Posterior cingulate gyrus (tissue), 11 donors: ENCODE results near the gene SYT1.

Experiments
- DNase-seq, 10 donors: peaks; one replicate each; pipeline versions ENCODE4 v3.0.0 to v3.0.0-alpha.2; 2020 to 2021; ENCODE audit warnings: mixed read lengths in 3 of 10
- intact Hi-C: fragments of 100-400 bp; cut with DNase I; formaldehyde crosslinking; loops from one replicate; pipeline ENCODE4 v1.15.1; 2023

SYT1 gene

GRCh38 chr12:79260923-79261322 is 396.3 kb downstream of the SYT1 start:
- intact Hi-C loops: no loop called here

GRCh38 chr12:79262938-79263337 is 398.4 kb downstream of the SYT1 start:
- DNase-seq: no peak

More at GRCh38 chr12:79260923-79261322, 396.3 kb downstream of the SYT1 start:
- no peak for DNase-seq

GRCh38 chr12:79266343-79267144 is 402.0 kb downstream of the SYT1 start:
- no peak for DNase-seq
- intact Hi-C loops: no loop called here

More at GRCh38 chr12:79262938-79263337, 398.4 kb downstream of the SYT1 start:
- intact Hi-C loops: no loop called here

GRCh38 chr12:79267580-79267979 is 403.0 kb downstream of the SYT1 start:
- DNase-seq: no peak
- intact Hi-C loops: no loop called here

- peak in 3 of 10 donors; percentile 29 to 62 (median 45) for DNase-seq
- intact Hi-C loops: no loop called here
Measured at GRCh38 chr12:79274501-79275064, 410.0 kb downstream of the SYT1 start.

- DNase-seq: no peak
Measured at GRCh38 chr12:79275631-79276030, 411.1 kb downstream of the SYT1 start.

GRCh38 chr12:79283364-79283763 is 418.8 kb downstream of the SYT1 start:
- intact Hi-C loops: no loop called here
- no peak for DNase-seq

More at GRCh38 chr12:79275631-79276030, 411.1 kb downstream of the SYT1 start:
- intact Hi-C loops: no loop called here

GRCh38 chr12:79288911-79289310 is 424.3 kb downstream of the SYT1 start:
- intact Hi-C loops: no loop called here
- DNase-seq: no peak

GRCh38 chr12:79291711-79292110 is 427.1 kb downstream of the SYT1 start:
- no peak for DNase-seq
- intact Hi-C loops: no loop called here

- DNase-seq: no peak
- intact Hi-C loops: no loop called here
Measured at GRCh38 chr12:79294590-79294989, 430.0 kb downstream of the SYT1 start.

- intact Hi-C loops: no loop called here
- no peak for DNase-seq
Measured at GRCh38 chr12:79295572-79295971, 431.0 kb downstream of the SYT1 start.

- intact Hi-C loops: no loop called here
- no peak for DNase-seq
Measured at GRCh38 chr12:79296133-79296532, 431.6 kb downstream of the SYT1 start.

- DNase-seq: no peak
- intact Hi-C loops: no loop called here
Measured at GRCh38 chr12:79296871-79297270, 432.3 kb downstream of the SYT1 start.

GRCh38 chr12:79298506-79298905 is 433.9 kb downstream of the SYT1 start:
- intact Hi-C loops: no loop called here
- no peak for DNase-seq

GRCh38 chr12:79299447-79300198 is 435.0 kb downstream of the SYT1 start:
- intact Hi-C loops: no loop called here

GRCh38 chr12:79300199-79300568 is 435.6 kb downstream of the SYT1 start:
- intact Hi-C loops: no loop called here
- DNase-seq: no peak

More at GRCh38 chr12:79299447-79300198, 435.0 kb downstream of the SYT1 start:
- DNase-seq: no peak

- intact Hi-C loops: no loop called here
Measured at GRCh38 chr12:79301181-79301580, 436.6 kb downstream of the SYT1 start.

GRCh38 chr12:79302162-79302814 is 437.7 kb downstream of the SYT1 start:
- no peak for DNase-seq
- intact Hi-C loops: no loop called here

More at GRCh38 chr12:79301181-79301580, 436.6 kb downstream of the SYT1 start:
- DNase-seq: no peak

GRCh38 chr12:79307340-79307739 is 442.8 kb downstream of the SYT1 start:
- DNase-seq: peak in 2 of 10 donors; percentile 61 to 65
- intact Hi-C loops: no loop called here

- peak in 1 of 10 donors; percentile 35 for DNase-seq
- intact Hi-C loops: no loop called here
Measured at GRCh38 chr12:79309039-79309438, 444.5 kb downstream of the SYT1 start.
